GM19467 (cell line): Measurements from ENCODE around the gene METTL14.
"Not testable (repeated sequence)": the region's sequence is repeated elsewhere in the genome, so short reads cannot be mapped to it uniquely, and the experiment has no call there.

Experiments
- ATAC-seq: cut with Tn5 transposase; IDR thresholded peaks from one replicate; pipeline ENCODE4 v1.9.1; 2021; ENCODE audit warnings: mild to moderate bottlenecking, moderate library complexity; ENCODE audit not compliant: unreplicated experiment

Gene METTL14

DNA sequence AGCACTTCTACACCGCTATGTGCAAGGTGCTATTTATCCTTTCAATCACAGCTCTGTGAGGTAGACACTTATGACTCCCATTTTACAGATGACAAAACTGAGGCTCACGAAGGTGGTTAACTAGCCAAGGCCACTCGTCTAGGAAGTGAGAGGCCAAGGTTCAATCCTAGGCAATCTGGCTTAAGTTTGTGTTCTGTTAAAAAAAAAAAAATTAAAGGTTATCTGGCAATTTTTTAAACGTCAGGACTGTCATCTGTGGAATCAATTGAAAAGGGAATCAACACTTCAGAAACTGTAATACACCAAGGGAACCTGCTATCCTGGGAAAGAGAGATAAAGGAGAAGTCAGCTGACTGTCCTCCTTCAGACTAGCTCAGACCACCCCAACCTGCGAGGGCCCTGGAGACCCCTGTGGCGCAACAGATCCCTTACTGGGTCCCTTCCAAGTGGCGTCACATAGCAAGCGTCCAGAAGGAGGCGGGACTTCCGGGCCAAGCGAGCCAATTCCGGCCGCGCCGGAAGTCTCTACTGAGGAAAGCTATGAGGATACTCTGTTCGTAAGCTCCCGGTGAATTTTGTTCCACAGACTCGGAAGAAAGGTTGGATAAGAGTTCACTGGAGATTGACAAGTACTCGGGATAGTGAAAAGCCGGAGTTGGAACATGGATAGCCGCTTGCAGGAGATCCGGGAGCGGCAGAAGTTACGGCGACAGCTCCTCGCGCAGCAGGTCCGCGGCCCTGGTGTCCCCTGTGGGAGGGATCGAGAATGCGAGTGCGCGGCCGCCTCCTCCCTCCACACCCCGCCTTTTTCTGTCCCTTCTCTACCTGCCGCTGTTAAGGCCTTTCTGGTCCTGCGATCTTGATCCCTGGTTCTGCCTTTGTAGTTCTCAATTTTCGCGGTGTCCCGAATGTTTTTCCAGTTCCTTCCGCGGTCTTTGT, at the start of gene METTL14:
Gene METTL14 (plus strand): TSS at position 520 of the 939 bp plus-strand sequence. CDS start 143 bp downstream, at position 663.
- peak; percentile 99 for ATAC-seq

DNA sequence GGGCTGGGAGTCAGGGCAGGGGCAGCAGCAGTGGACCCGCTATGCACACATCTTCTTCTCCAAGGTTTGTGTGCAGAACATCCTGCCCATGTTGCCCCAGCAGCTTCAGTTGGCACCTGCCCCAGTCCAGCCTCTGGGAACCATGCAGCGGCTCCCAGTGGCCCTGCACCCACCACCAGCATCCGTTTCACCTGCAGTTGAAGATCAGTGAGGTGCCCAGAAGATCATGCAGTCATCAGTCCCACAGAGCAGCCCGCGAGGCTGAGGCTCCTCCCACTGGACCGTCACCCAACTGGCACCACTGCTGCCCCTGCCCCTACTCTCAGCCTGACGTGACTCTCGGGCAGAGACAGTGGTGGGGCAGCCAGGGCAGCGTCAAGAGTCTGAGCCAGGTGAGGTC, 49.1 kb upstream of the METTL14 start:
- not testable (repeated sequence) for ATAC-seq

DNA sequence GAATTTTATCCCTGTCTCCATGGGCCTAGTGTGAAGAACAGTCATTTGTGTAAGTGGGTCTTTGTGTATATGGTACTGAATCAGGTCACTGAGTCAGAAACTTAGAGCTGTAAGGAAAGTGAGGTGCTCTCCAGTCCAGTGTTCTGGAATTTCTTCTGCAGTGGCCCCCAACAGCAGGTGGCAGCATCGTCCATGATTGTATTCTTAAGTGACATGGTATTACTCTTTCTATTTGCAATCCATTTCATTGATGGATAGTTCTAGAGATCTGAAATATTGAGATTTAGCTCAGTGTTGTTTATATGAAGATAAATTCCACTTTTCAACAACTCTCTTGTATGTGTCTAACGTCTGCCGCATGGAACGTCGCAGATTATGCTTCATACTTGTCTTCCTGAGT, 20.5 kb upstream of the METTL14 start:
- ATAC-seq: not testable (repeated sequence)

GRCh38 chr4:118669220-118669619, 16.0 kb upstream of the METTL14 start:
- not testable (repeated sequence) for ATAC-seq

GRCh38 chr4:118670968-118671367, 14.2 kb upstream of the METTL14 start:
- not testable (repeated sequence) for ATAC-seq

GRCh38 chr4:118676128-118676527, 9.1 kb upstream of the METTL14 start:
- no peak for ATAC-seq

DNA sequence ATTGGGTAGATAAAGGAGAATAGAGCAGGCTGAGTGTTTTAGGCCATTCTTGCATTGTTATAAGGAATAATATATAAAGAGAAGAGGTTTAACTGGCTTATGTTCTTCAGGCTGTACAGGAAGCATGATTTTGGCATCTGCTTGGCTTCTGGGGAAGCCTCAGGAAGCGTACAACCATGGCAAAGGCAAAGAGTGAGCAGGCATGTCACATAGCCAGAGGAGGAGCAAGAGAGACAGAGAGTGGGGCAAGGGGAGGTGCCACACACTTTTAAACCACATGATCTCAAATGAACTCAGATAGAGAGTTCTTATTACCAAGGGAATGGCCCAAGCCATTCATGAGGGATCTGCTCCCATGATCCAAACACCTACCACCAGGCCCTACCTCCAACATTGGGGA, 4.4 kb upstream of the METTL14 start:
- no peak for ATAC-seq

- ATAC-seq: no peak
These were observed 2.3 kb upstream of the METTL14 start for GRCh38 chr4:118682928-118683327.

GRCh38 chr4:118683513-118683912, 1.7 kb upstream of the METTL14 start:
- ATAC-seq: no peak

DNA sequence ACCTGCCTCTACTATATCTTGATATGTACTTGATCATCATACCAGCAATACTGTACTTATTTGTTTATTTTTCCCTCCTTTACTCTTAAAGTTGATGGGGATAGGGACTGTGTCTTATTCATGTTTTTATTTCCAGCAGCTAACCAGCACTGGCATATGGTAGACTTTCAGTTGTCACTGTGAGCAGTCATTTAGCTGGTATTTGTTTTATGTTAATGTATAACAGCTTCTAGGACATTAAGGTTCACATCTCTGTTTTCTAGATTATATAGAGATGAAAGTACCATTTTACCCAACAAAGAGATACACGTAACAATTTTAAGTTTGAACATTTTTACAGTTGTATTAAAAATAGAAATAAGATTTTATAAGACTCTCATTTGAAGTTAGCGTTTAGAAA, 17.9 kb downstream of the METTL14 start:
- ATAC-seq: no peak

GRCh38 chr4:118711052-118711451, 25.9 kb downstream of the METTL14 start:
- no peak for ATAC-seq

GRCh38 chr4:118712872-118713271, 27.7 kb downstream of the METTL14 start:
- ATAC-seq: no peak

DNA sequence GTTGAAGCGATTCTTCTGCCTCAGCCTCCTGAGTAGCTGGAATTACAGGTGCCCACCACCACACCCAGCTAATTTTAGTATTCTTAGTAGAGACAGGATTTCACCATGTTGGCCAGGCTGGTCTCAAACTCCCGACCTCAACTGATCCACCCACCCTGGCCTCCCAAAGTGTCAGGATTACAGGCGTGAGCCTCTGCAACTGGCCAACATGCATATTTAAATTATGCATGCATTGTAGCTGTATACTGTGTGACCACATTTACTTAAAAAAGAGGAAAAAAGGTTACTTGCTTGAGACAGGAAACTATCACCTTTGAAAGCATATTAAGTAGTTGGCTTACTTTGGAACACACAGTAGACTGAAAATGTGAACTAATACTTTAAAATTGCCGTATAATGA, 29.5 kb downstream of the METTL14 start:
- ATAC-seq: no peak

DNA sequence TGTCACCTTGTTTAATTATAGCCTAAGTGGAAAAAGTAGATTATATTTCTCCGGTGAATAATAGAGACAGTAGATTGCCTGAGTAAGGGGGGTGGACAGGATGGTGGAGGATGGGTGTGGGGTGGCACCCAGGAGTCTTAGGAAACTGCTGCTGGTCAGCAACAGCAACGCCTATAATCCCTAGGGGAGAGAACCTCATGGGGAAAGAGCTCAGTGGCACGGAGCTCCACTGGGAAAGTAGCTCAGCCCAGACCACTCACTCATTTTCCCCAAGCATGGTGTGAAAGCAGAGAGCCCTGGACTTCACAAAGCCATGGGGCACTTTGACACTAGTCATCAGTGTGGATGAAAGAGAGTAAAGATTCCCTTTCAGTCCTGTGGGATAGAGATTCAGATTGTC, 31.1 kb downstream of the METTL14 start:
- no peak for ATAC-seq

DNA sequence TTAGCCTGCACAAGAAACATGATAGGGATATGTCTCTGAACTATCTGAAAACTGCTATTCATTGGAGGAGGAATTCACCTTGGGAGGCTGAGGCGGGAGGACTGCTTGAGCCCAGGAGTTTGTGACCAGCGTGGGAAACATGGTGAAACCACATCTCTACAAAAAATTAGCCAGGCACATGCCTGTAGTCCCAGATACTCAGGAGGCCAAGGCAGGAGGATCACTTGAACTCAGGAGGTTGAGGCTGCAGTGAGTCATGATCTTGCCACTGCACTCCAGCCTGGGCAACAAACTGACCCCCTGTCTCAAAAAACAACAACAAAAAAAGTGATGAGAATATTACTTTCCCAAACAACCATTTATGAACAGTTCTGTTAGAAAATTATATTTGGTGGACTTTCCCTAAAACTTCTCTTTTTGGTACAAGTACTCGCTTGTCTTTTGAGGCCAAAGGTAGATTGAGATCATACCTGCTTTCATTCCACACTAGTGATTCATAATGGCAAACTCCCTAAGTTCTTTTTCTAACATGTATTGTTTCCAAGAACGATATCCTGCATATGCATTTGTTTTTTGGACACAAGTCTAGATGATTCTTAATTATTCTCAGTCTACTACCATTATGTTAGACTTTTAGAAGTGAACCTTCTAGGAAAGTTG, 33.4 kb downstream of the METTL14 start:
- no peak for ATAC-seq

DNA sequence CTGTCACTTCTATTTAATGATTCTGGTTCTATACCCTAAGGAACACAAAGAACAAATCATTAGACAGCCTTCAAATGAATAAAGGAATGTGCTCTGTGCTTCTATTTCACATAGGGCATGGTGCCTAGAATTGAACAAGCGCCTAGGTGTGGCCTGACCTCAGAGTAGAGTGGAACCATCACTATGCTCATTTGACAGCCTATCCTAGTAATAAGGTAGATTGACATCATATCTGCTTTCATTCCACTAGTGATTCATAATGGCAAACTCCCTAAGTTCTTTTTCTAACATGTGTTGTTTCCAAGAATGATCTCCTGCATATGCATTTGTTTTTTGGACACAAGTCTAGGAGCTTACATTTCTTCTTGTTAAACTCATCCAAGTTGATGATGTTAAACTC, 36.6 kb downstream of the METTL14 start:
- ATAC-seq: no peak

- ATAC-seq: no peak
These were observed 38.2 kb downstream of the METTL14 start for GRCh38 chr4:118723369-118723768.

DNA sequence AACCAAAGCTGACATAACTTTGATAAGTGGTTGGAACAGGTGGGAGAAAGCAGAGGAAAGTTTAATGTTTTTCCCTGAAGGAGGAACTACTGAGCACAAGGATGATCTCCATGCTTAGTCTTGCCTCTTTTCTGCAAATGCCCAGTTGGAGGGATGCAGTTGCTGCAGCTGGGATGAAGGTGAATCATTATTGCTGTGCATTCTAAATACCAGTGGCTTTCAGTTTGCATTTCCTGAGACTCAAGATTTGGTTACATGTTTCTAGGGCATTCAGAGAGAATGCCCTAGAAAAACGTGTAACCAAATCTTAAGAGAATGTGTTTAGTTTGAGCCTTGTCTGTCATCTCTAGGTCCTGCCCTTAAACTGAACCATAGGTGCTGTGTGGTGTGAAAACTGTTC, 42.2 kb downstream of the METTL14 start:
- ATAC-seq: no peak

DNA sequence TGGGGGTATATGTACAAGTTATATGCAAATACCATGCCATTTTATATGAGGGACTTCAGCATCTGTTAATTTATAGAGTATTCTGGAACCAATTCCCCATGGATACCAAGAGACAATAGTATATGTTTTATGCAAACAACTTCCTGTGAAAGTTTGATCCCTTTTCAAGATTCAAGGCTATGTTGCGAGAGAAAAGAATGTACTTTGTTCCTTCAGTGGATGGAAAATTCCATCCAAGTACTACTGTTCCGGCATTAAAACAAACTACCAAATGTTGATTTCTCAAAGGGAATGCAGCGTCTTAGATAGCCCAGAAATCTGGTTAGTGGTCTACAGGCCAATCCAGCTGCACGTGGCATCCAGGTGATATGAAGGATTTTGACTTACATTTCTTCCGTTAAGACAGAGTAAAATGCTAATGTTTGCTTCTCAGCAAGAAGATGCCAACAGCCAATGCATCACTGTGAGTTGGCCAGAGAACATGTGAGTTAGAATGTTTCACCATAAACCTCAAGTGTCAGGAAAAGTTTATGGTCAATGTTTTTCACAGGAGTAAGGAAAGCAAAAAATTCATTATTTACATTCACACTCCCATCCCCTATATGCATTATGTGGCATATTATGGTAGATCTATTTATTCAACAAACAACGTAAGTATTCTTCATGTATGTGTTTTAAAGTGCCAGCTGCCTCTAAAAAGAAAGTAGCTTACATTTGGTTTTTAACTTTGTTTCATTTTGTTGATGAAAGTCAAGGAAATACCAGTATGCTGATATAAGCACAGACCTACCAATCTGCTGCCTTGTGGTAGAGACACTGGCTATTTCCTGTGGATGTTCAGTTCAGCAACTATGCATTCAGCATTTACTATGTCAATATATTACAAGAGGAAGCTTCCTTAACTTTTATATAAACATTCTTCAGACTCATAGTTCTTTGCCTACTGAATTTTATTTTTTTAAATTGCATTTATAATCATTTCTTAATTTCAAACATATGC, 44.4 kb downstream of the METTL14 start:
- ATAC-seq: no peak

DNA sequence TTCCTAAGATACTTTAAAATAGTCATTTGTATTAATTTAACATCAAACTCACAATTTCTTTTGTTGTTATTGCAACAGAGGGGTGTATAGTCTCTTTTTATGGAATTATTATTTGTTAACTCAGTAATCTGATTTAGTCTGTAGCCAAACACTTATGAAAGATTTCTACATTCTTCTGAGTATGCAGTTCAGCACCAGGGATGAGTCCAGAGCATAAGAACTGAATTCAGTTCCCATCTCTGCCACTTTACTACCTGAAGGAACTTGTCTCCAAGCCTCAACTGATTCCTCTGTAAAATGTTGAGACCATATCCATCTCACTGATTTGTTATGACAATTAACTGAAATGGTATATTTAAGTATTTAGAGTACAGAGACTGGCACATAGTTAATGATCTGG, 45.5 kb downstream of the METTL14 start:
- no peak for ATAC-seq
